ENCODE results near the gene SAA2. TPM values are rescaled to one million over a fixed set of nuclear protein-coding genes. Genes with fewer than 3 reads are reported as not detected.
"Not testable (repeated sequence)": the region's sequence is repeated elsewhere in the genome, so short reads cannot be mapped to it uniquely, and the experiment has no call there.

Gene SAA2
- total and polyA plus RNA-seq, 4 donors, result 18.6 to 1,381 (median 80.6) TPM

GRCh38 chr11:18209058-18209457 lies 39.4 kb downstream of the SAA2 start:
- no peaks in the 10 kb centered on the region for H3K36me3 ChIP-seq (ENCODE audit: control insufficient read depth in 4 of 4, insufficient read depth in 4 of 4, low read length in 4 of 4)
- H3K9ac ChIP-seq (ENCODE audit: insufficient read depth in 1 of 2, low read length in 2 of 2), result no peak overlapping the region
- no peak for ATAC-seq (ENCODE audit: insufficient read depth, low FRiP score)
- H3K27ac ChIP-seq (ENCODE audit: low read depth in 1 of 2, low read length in 1 of 2), result no peak overlapping the region
- H3K9me3 ChIP-seq (ENCODE audit: control insufficient read depth in 4 of 4, insufficient read depth in 3 of 4, low read length in 3 of 4), result no peaks in the 10 kb centered on the region
- whole genome bisulfite sequencing, 2 donors, result 25 to 26% methylated on average over 26 to 33 of the region's 33 CpGs
- no peak for DNase-seq
- no peak for TF ChIP-seq CTCF (IDR thresholded peaks at IDR 0.05; ENCODE audit: control extremely low read depth, extremely low read depth)
- no peak overlapping the region for H3K4me3 ChIP-seq
- peaks cover 0 to 25% (median 8%) of the 10 kb centered on the region in 3 donors for H3K27me3 ChIP-seq (ENCODE audit: control insufficient read depth in 3 of 3, insufficient read depth in 3 of 3, low read length in 2 of 3)
- H3K4me1 ChIP-seq (ENCODE audit: control insufficient read depth in 5 of 5, insufficient read depth in 5 of 5, low read length in 5 of 5), result no peaks in the 10 kb centered on the region

- Histone ChIP-seq H3K36me3 (ENCODE audit: control insufficient read depth in 4 of 4, insufficient read depth in 4 of 4, low read length in 4 of 4) (no peaks in the 10 kb centered on the region), H3K4me3 (no peak overlapping the region), H3K4me1 (ENCODE audit: control insufficient read depth in 5 of 5, insufficient read depth in 5 of 5, low read length in 5 of 5) (no peaks in the 10 kb centered on the region), H3K9me3 (ENCODE audit: control insufficient read depth in 4 of 4, insufficient read depth in 3 of 4, low read length in 3 of 4) (peaks cover 0 to 7% (median 0%) of the 10 kb centered on the region in 4 donors), H3K9ac (ENCODE audit: insufficient read depth in 1 of 2, low read length in 2 of 2) (no peak overlapping the region), H3K27me3 (ENCODE audit: control insufficient read depth in 3 of 3, insufficient read depth in 3 of 3, low read length in 2 of 3) (peaks cover 0 to 21% (median 7%) of the 10 kb centered on the region in 3 donors), H3K27ac (ENCODE audit: low read depth in 1 of 2, low read length in 1 of 2) (no peak overlapping the region)
- ATAC-seq (ENCODE audit: insufficient read depth, low FRiP score) (no peak), DNase-seq (no peak)
- no peak for TF ChIP-seq CTCF (IDR thresholded peaks at IDR 0.05; ENCODE audit: control extremely low read depth, extremely low read depth)
Observed at GRCh38 chr11:18204771-18205170, 43.7 kb downstream of the SAA2 start.

GRCh38 chr11:18204220-18204619 lies 44.2 kb downstream of the SAA2 start:
- Histone ChIP-seq H3K27ac (ENCODE audit: low read depth in 1 of 2, low read length in 1 of 2) (no peak overlapping the region), H3K9ac (ENCODE audit: insufficient read depth in 1 of 2, low read length in 2 of 2) (no peak overlapping the region), H3K4me1 (ENCODE audit: control insufficient read depth in 5 of 5, insufficient read depth in 5 of 5, low read length in 5 of 5) (no peaks in the 10 kb centered on the region), H3K4me3 (no peak overlapping the region), H3K27me3 (ENCODE audit: control insufficient read depth in 3 of 3, insufficient read depth in 3 of 3, low read length in 2 of 3) (peaks cover 0 to 16% (median 3%) of the 10 kb centered on the region in 3 donors), H3K36me3 (ENCODE audit: control insufficient read depth in 4 of 4, insufficient read depth in 4 of 4, low read length in 4 of 4) (no peaks in the 10 kb centered on the region), H3K9me3 (ENCODE audit: control insufficient read depth in 4 of 4, insufficient read depth in 3 of 4, low read length in 3 of 4) (peaks cover 0 to 7% (median 0%) of the 10 kb centered on the region in 4 donors)
- WGBS, 2 donors, result 84 to 86% methylated on average over 3 of the region's 3 CpGs
- DNase-seq (no peak), ATAC-seq (ENCODE audit: insufficient read depth, low FRiP score) (no peak)
- no peak for TF ChIP-seq CTCF (IDR thresholded peaks at IDR 0.05; ENCODE audit: control extremely low read depth, extremely low read depth)

- WGBS, 2 donors, result 8 to 11% methylated on average over 6 of the region's 6 CpGs
- Histone ChIP-seq H3K4me1 (ENCODE audit: control insufficient read depth in 5 of 5, insufficient read depth in 5 of 5, low read length in 5 of 5) (no peaks in the 10 kb centered on the region), H3K27ac (ENCODE audit: low read depth in 1 of 2, low read length in 1 of 2) (no peak overlapping the region), H3K4me3 (no peak overlapping the region), H3K9me3 (ENCODE audit: control insufficient read depth in 4 of 4, insufficient read depth in 3 of 4, low read length in 3 of 4) (peaks cover 0 to 7% (median 0%) of the 10 kb centered on the region in 4 donors), H3K36me3 (ENCODE audit: control insufficient read depth in 4 of 4, insufficient read depth in 4 of 4, low read length in 4 of 4) (no peaks in the 10 kb centered on the region), H3K27me3 (ENCODE audit: control insufficient read depth in 3 of 3, insufficient read depth in 3 of 3, low read length in 2 of 3) (peaks cover 0 to 11% (median 3%) of the 10 kb centered on the region in 3 donors), H3K9ac (ENCODE audit: insufficient read depth in 1 of 2, low read length in 2 of 2) (no peak overlapping the region)
- DNase-seq (peak in 1 of 3 donors; percentile 9), ATAC-seq (ENCODE audit: insufficient read depth, low FRiP score) (no peak)
- no peak for TF ChIP-seq CTCF (IDR thresholded peaks at IDR 0.05; ENCODE audit: control extremely low read depth, extremely low read depth)
Observed at GRCh38 chr11:18203723-18204122, 44.7 kb downstream of the SAA2 start.

- not testable (repeated sequence) for H3K27me3 ChIP-seq (ENCODE audit: control insufficient read depth in 3 of 3, insufficient read depth in 3 of 3, low read length in 2 of 3); DNase-seq; H3K9ac ChIP-seq (ENCODE audit: insufficient read depth in 1 of 2, low read length in 2 of 2); H3K36me3 ChIP-seq (ENCODE audit: control insufficient read depth in 4 of 4, insufficient read depth in 4 of 4, low read length in 4 of 4); H3K4me1 ChIP-seq (ENCODE audit: control insufficient read depth in 5 of 5, insufficient read depth in 5 of 5, low read length in 5 of 5); H3K27ac ChIP-seq (ENCODE audit: low read depth in 1 of 2, low read length in 1 of 2); H3K4me3 ChIP-seq; H3K9me3 ChIP-seq (ENCODE audit: control insufficient read depth in 4 of 4, insufficient read depth in 3 of 4, low read length in 3 of 4); ATAC-seq (ENCODE audit: insufficient read depth, low FRiP score)
- 75 to 80% methylated on average over 3 of the region's 3 CpGs for WGBS, 2 donors
Observed at GRCh38 chr11:18197738-18198137, 50.7 kb downstream of the SAA2 start.

All from lung (tissue), 12 donors.